Activated CD4-positive, alpha-beta memory T cell treated with anti-CD3 and anti-CD28 coated beads, Interleukin-2, amount 10 ng/mL, durations not matched to agents 7 days and 5 days (primary cell): ENCODE measurements around the gene UBE2R2. TPM values are rescaled to one million over a fixed set of nuclear protein-coding genes. Genes with fewer than 3 reads are reported as not detected.
A peak's percentile ranks its signal among the peaks of the same experiment; 100 is the strongest.

Experiments used
- CTCF ChIA-PET: fragments of 350-600 bp; sonication (Branson Sonifier 250); formaldehyde crosslinking; loops from one replicate; lab custom pipeline; 2021; ENCODE audit warnings: antibody characterized with exemption, inconsistent platforms; lab: Charles Lee
- POLR2A ChIA-PET: fragments of 350-600 bp; sonication (Branson Sonifier 250); formaldehyde crosslinking; loops from one replicate; lab custom pipeline; 2021; ENCODE audit warnings: antibody characterized with exemption; lab: Charles Lee
- DNase-seq: peaks from one replicate; pipeline ENCODE4 v3.0.0-alpha.2; 2020
- H3K27ac Mint-ChIP-seq: one replicate; pipeline ENCODE4 v1.8.0; 2021; ENCODE audit warnings: mild to moderate bottlenecking, mixed read lengths
- H3K27me3 Mint-ChIP-seq: one replicate; pipeline ENCODE4 v1.8.0; 2021; ENCODE audit warnings: mixed read lengths
- H3K36me3 Mint-ChIP-seq: one replicate; pipeline ENCODE4 v1.8.0; 2021; ENCODE audit warnings: low read depth, mixed read lengths
- H3K4me1 Mint-ChIP-seq: one replicate; pipeline ENCODE4 v1.8.0; 2021; ENCODE audit warnings: mixed read lengths
- H3K4me3 Mint-ChIP-seq: one replicate; pipeline ENCODE4 v1.8.0; 2021; ENCODE audit warnings: mild to moderate bottlenecking, mixed read lengths
- H3K9me3 Mint-ChIP-seq: one replicate; pipeline ENCODE4 v1.8.0; 2021; ENCODE audit warnings: mixed read lengths
- total RNA-seq, 2 experiments: library from RNA; stranded (reverse); gene quantifications; one replicate each; pipeline ENCODE4 v1.2.3, GENCODE V29; 2021

Gene UBE2R2
- total RNA-seq, 2 experiments from 2014 or later, result 35.8 to 37.7 TPM

DNA sequence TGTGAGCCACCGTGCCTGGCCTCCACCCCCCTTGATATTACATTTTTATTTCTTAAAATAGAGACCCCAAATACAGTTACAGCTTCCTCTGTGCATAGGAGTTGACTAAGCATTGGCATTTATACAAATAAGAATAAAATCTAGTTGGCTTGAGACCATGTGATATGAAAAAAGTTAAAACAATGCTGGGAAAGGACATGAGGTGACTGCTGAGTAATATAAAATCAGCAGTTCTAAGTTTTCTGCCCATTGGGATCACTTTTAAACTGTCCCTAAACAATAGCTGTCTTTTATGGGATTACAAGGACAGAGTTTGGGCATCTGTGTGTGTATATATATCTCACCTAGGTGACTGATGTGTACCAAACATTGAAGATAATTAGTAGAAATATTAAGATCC lies 96.6 kb downstream of the UBE2R2 start:
- POLR2A ChIA-PET, result no interaction called here
- no peaks in the 10 kb centered on the region for H3K27me3 Mint-ChIP-seq
- no peaks in the 10 kb centered on the region for H3K9me3 Mint-ChIP-seq
- no peak overlapping the region for H3K4me3 Mint-ChIP-seq
- CTCF ChIA-PET, result interaction anchor here (1.3 to 2.0 kb wide), 2 partner anchors 11 to 99 kb away, joined by 6 to 7 read pairs; no protein-coding TSS in a partner anchor
- no peak overlapping the region for H3K27ac Mint-ChIP-seq
- H3K36me3 Mint-ChIP-seq, result peaks cover 24% of the 10 kb centered on the region
- H3K4me1 Mint-ChIP-seq, result no peaks in the 10 kb centered on the region
- no peak for DNase-seq

DNA sequence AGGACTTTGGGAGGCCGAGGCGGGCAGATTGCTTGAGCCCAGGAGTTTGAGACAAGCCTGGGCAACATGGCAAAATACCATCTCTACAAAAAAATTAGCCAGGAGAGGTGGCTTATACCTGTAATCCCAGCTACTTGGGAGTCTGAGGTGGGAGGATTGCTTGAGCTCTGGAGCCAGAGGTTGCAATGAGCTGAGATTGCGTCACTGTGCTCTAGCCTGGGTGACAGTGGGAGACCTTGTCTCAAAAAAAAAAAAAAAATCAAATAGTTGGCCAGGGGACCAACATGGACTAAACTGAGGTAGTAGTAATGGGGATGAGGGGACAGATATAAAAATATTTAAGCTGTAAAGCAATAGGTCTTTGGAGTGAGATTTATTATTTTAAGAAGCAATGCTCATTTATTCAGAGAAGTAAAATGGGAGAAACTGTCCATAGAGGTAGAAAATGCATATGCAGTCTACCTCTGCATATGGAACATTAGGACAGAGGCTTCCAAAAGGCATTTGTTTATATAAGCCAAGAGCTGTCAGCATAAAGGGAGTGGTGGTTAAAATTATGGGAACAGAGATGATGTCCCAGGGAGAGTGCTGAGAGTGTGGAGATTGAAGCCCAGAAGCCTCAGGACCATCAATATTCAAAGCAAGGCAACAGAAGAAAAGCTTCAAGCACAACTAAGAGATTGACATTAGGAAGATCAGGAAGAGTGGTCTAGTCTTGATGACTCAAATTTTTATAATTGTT lies 98.1 kb downstream of the UBE2R2 start:
- H3K27me3 Mint-ChIP-seq, result no peaks in the 10 kb centered on the region
- no peaks in the 10 kb centered on the region for H3K9me3 Mint-ChIP-seq
- no peak overlapping the region for H3K27ac Mint-ChIP-seq
- no peak for DNase-seq
- CTCF ChIA-PET, result interaction anchor here (2.0 kb wide), 1 partner anchor 10 kb away, joined by 7 read pairs; no protein-coding TSS in a partner anchor
- peaks cover 36% of the 10 kb centered on the region for H3K36me3 Mint-ChIP-seq
- POLR2A ChIA-PET, result no interaction called here
- H3K4me1 Mint-ChIP-seq, result no peaks in the 10 kb centered on the region
- H3K4me3 Mint-ChIP-seq, result no peak overlapping the region

DNA sequence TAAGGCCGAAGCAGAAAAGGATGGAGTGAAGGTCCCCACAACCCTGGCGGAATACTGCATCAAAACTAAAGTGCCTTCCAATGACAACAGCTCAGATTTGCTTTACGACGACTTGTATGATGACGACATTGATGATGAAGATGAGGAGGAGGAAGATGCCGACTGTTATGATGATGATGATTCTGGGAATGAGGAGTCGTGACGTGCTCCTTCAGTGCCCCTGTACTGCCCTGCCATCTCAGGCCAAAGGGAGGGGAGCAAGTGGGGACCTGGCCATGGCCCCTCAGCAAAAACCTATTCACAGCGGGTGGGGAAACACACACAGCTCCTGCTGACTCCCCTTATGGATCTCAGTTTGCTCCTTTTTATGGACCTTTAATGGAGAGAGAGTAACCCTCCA lies 100.1 kb downstream of the UBE2R2 start:
- no peak for DNase-seq
- Mint-ChIP-seq H3K4me3 (no peak overlapping the region), H3K27me3 (no peaks in the 10 kb centered on the region), H3K27ac (no peak overlapping the region), H3K36me3 (peaks cover 44% of the 10 kb centered on the region), H3K9me3 (no peaks in the 10 kb centered on the region), H3K4me1 (no peaks in the 10 kb centered on the region)
- CTCF ChIA-PET, result interaction anchor here (0.5 kb wide), 1 partner anchor 103 kb away, joined by 4 read pairs; no protein-coding TSS in a partner anchor
- POLR2A ChIA-PET, result no interaction called here

DNA sequence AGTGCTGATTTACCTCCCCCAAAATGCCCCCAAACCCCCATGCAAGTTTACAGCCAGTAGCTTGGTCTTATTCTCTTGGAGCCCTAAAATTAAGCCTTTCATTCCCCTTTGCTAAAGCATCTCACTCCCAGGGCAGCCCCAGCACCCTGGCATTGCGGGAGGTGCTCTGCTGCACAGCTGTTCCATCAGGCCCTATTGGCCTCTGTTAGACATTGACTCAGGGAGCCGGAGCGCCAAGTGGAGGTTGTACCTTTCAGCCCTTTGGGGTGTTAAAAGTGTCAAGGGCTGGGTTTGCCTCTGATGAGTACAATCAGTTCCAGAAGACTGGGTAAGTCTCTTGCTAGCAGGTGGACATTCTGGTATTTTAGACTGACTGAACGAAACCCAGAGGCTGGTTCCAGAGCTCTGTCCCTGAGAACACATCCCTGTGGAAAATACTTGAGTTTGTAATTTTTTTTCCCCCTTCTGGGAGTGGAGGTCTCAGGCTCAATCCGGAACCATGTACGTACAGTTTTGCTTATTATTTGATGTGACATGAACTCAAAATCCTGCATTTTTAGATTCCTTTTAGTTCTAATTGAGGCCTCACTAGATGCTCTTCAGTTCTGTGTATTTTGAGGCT lies 102.4 kb downstream of the UBE2R2 start:
- CTCF ChIA-PET, result interaction anchor here (1.7 kb wide), 1 partner anchor 105 kb away, joined by 5 read pairs; no protein-coding TSS in a partner anchor
- no peak overlapping the region for H3K4me3 Mint-ChIP-seq
- no peak overlapping the region for H3K27ac Mint-ChIP-seq
- H3K36me3 Mint-ChIP-seq, result peaks cover 61% of the 10 kb centered on the region
- no peaks in the 10 kb centered on the region for H3K27me3 Mint-ChIP-seq
- POLR2A ChIA-PET, result interaction anchor here (1.1 to 1.4 kb wide), 2 partner anchors 9 to 14 kb away, joined by 3 read pairs; no protein-coding TSS in a partner anchor
- no peaks in the 10 kb centered on the region for H3K9me3 Mint-ChIP-seq
- no peaks in the 10 kb centered on the region for H3K4me1 Mint-ChIP-seq
- DNase-seq, result no peak

DNA sequence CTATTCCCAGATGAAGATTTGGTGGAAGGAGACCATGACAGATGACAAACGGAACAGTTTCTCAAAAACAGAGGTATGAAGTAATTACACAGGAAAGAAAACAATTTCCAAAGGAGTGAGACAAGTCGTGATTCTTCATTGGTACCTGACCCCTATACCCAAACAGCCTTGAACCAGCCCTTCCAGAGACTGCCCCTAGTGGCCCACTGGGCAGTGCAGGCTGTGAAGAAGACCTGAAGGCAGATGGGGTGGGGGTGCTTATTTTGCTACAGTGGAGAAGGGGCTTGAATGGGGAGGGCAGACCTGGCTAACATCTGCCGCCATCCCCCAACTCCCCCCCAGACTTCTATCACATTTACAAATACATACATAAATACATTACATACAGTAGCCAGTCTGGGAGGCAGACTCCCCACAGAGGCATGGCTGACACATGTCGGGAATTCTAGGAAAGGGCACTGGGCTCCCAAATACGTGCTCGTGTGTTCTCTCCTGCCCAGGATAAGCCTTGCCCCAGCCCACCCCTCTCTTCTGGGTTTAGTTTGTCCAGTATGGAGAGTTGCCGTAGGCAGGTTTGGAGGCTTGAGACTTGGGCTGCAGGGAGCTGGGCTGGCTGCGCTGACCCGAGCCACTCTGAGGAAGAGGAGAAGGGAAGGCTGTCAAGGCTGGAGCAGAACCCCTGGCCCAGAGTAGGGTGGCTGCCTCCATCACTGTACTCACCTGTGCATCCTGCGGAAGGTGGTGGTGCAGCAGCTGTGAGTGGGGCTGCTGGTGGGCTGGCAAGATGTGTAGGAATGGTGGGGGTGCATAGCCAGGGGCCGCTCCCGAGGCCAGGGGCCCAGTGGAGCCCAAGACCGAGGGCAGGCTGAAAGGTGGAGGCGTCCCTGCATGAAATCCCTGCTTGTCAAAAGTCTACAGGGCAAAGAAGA lies 105.3 kb downstream of the UBE2R2 start:
- H3K27ac Mint-ChIP-seq, result no peak overlapping the region
- no peak for DNase-seq
- ChIA-PET POLR2A (interaction anchor here (0.8 kb wide), 1 partner anchor 9 kb away, joined by 3 read pairs; no protein-coding TSS in a partner anchor), CTCF (interaction anchor here (0.6 to 2.2 kb wide), 4 partner anchors 11 to 108 kb away, joined by 3 to 6 read pairs (median 4); no protein-coding TSS in a partner anchor)
- no peaks in the 10 kb centered on the region for H3K27me3 Mint-ChIP-seq
- H3K36me3 Mint-ChIP-seq, result peaks cover 78% of the 10 kb centered on the region
- H3K9me3 Mint-ChIP-seq, result no peaks in the 10 kb centered on the region
- H3K4me1 Mint-ChIP-seq, result no peaks in the 10 kb centered on the region
- no peak overlapping the region for H3K4me3 Mint-ChIP-seq

DNA sequence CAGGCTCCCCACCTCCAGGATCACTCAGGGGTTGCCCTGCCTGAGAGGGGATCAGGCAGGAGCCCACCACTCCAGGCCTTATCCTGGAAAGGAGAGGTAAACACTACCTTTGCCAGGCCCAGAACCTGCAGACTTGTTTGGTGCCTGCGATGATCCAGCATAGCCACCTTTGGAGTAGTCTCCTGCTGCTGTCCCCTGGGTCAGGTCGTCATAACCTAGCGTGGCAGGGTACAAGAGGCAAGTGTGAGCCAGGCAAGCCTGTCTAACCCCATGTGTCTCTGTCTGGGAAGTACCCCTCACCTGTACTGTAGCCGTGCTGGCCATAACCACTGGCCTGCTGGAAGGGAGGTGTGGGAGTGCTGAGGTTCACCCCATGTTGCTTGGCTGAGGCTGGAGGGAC lies 106.1 kb downstream of the UBE2R2 start:
- no peak overlapping the region for H3K27ac Mint-ChIP-seq
- ChIA-PET CTCF (interaction anchor here (0.6 kb wide), 2 partner anchors 12 to 60 kb away, joined by 3 to 4 read pairs; no protein-coding TSS in a partner anchor), POLR2A (no interaction called here)
- no peaks in the 10 kb centered on the region for H3K4me1 Mint-ChIP-seq
- H3K9me3 Mint-ChIP-seq, result no peaks in the 10 kb centered on the region
- H3K27me3 Mint-ChIP-seq, result no peaks in the 10 kb centered on the region
- no peak overlapping the region for H3K4me3 Mint-ChIP-seq
- no peak for DNase-seq
- H3K36me3 Mint-ChIP-seq, result peaks cover 76% of the 10 kb centered on the region

DNA sequence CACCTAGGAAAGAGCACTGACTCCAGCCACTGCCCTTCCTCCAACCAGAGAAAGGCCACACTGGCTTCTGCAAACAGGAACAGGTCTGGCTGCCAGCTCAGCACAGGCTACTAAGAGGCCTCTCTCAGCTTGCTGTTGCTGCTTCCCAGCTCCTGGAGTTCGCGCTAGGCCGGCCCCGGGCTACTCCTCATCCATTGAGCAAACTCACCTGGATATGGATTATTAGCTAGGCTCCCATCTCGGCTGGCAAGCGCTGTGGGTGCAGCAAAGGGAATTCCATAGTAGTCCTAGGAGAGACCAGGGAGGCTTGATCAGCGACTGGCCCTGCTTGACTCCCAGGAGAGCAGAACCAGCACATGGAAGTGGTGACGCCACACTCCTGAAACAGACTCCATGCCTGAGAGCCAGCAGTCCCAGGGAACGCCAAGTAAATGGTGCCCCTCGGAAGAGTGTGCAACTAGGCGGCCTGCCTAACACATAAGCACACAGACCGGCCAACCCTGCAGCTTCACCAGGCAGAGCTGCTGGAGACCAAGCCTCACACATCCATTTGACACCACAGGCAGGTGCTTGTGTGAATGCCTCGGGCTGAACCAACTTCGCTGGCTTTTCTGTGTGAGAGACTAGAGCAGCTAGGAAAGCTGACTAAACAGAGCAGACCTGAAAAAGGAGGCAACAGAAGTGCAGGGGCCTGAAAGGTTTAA lies 107.2 kb downstream of the UBE2R2 start:
- H3K27me3 Mint-ChIP-seq, result no peaks in the 10 kb centered on the region
- CTCF ChIA-PET, result interaction anchor here (0.8 to 1.8 kb wide), 7 partner anchors 9 to 150 kb away, joined by 3 to 20 read pairs (median 7); partner anchors contain the start of gene UBE2R2
- no peak overlapping the region for H3K27ac Mint-ChIP-seq
- peaks cover 70% of the 10 kb centered on the region for H3K36me3 Mint-ChIP-seq
- no peak for DNase-seq
- H3K4me3 Mint-ChIP-seq, result no peak overlapping the region
- no peaks in the 10 kb centered on the region for H3K4me1 Mint-ChIP-seq
- no peaks in the 10 kb centered on the region for H3K9me3 Mint-ChIP-seq
- POLR2A ChIA-PET, result interaction anchor here (1.2 kb wide), 1 partner anchor 110 kb away, joined by 3 read pairs; no protein-coding TSS in a partner anchor

DNA sequence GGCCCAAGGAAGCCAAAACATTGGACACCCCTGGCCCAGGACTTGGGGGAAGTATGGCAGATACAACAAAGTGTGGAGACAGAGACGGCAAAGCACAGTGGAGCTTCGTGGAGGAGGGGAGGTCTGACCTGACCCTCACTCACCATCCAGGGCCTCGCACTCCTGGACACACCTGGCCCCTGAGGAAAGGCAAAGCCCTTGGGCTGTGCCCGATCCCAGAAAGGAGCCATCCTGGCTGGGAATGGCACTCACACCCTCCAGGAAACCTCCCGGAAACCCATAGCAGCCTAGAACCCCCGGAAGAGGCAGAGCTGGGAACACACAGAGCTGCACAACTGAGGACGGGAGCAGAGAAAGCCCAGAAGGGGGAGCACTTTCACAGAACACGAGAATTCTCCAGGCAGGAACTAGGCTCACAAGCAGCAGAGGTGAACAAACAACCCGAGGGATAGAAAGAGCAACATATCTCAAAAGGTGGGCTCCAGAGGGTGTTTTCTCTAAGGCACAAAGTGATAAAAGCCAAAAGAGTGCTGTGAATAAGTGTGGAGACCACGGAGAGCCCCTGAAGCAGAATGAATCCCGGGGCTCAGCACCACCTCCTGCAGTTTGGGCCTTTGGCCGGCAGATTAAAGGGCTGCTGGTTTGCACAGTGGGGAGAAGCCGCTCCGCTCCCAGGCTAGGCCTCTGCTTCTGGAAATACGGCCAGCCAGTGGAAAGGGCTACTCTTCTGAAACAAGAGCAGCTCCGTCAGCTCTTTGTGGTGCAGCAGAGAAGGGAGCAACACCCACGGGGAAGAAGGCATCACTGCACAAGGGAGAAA lies 108.2 kb downstream of the UBE2R2 start:
- Mint-ChIP-seq H3K27ac (no peak overlapping the region), H3K36me3 (peaks cover 68% of the 10 kb centered on the region), H3K27me3 (no peaks in the 10 kb centered on the region), H3K4me1 (no peaks in the 10 kb centered on the region), H3K4me3 (no peak overlapping the region), H3K9me3 (no peaks in the 10 kb centered on the region)
- ChIA-PET POLR2A (interaction anchor here (1.2 kb wide), 1 partner anchor 111 kb away, joined by 3 read pairs; no protein-coding TSS in a partner anchor), CTCF (interaction anchor here (0.8 to 1.8 kb wide), 9 partner anchors 10 to 154 kb away, joined by 3 to 20 read pairs (median 5); partner anchors contain the start of gene UBE2R2)
- DNase-seq, result peak; percentile 28

DNA sequence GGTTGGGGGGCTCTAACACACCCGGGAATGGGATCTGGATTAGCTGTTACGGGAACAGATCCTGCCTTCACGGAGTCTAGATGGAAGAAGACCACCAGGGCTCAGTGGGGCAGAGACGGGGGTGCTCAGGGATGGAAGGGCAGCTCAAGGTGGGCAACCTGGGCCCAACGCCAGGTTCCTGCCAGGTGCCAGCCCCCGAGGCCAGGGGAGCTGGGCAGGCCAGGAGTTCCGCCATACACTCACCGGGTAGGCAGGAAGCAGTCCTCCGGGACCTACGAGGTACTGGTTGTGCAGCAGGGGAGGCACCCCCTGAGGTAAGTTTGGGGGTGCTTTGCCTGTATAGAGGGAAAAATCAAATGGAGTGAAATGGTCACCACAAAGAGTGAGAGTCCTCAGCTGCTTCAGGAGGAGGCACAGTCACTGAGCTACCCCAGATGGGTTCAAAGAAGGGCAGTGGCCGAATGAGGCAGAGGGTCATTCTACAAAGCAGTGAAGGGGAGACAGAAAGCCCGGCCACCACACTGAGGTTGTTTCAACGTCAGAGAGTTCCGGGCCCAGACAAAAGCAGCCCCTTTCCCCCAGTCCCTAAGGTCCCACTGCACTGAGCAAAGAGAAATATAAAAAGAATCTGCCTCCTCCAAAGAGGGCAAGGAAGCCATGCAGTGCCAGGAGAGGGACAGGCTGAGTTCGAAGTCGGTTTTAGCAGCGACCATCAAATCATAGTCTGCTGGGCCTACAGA lies 110.0 kb downstream of the UBE2R2 start:
- ChIA-PET CTCF (no interaction called here), POLR2A (interaction anchor here (1.0 kb wide), 1 partner anchor 121 kb away, joined by 3 read pairs; no protein-coding TSS in a partner anchor)
- Mint-ChIP-seq H3K4me3 (no peak overlapping the region), H3K9me3 (no peaks in the 10 kb centered on the region), H3K36me3 (peaks cover 76% of the 10 kb centered on the region), H3K27ac (no peak overlapping the region), H3K27me3 (no peaks in the 10 kb centered on the region), H3K4me1 (no peaks in the 10 kb centered on the region)
- no peak for DNase-seq

DNA sequence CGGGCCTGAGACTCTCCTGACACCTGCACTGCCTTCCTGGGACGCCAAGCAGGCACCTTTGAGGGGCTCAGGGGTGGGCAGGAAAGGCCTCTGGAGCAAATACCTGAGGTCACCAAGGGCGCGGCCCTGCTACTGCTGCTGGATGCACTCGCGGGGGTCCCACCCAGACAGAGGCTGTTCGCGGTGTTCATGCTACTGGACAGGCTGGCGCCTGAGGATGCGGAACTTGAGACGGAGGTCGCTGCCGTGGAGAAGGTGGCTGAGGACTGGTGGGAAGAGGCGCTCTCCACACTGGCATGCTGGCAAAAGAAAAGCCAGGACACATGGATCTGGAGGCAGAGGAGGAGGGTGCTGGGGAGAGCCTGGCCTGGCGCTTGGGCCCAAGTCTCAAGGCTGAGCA lies 110.7 kb downstream of the UBE2R2 start:
- no peak for DNase-seq
- Mint-ChIP-seq H3K27ac (no peak overlapping the region), H3K36me3 (peaks cover 77% of the 10 kb centered on the region), H3K27me3 (no peaks in the 10 kb centered on the region), H3K9me3 (no peaks in the 10 kb centered on the region), H3K4me3 (no peak overlapping the region), H3K4me1 (no peaks in the 10 kb centered on the region)
- CTCF ChIA-PET, result interaction anchor here (0.9 kb wide), 1 partner anchor 10 kb away, joined by 3 read pairs; no protein-coding TSS in a partner anchor
- POLR2A ChIA-PET, result interaction anchor here (1.4 kb wide), 1 partner anchor 9 kb away, joined by 3 read pairs; no protein-coding TSS in a partner anchor
